Measurements from ENCODE around the gene JAGN1. TPM values are rescaled to one million over a fixed set of nuclear protein-coding genes. Genes with fewer than 3 reads are reported as not detected.
"Not testable (repeated sequence)": the region's sequence is repeated elsewhere in the genome, so short reads cannot be mapped to it uniquely, and the experiment has no call there.

The JAGN1 gene
- total RNA-seq, 2 experiments from 2014 or later = 27.1 to 33.0 TPM

DNA sequence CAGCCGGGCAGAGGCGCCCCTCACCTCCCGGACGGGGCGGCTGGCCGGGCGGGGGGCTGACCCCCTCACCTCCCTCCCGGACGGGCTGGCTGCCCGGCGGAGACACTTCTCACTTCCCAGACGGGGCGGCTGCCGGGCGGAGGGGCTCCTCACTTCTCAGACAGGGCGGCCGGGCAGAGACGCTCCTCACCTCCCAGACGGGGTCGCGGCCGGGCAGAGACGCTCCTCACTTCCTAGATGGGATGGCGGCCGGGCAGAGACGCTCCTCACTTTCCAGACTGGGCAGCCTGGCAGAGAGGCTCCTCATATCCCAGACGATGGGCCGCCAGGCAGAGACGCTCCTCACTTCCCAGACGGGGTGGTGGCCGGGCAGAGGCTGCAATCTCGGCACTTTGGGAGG lies 49.5 kb downstream of the JAGN1 start:
- H3K4me1 Mint-ChIP-seq = peaks cover 10% of the 10 kb centered on the region
- ATAC-seq; CTCF ChIA-PET; H3K27me3 Mint-ChIP-seq; DNase-seq; intact Hi-C loops (cut with DNase I, micrococcal nuclease); H3K4me3 Mint-ChIP-seq; H3K27ac Mint-ChIP-seq; H3K9me3 Mint-ChIP-seq (ENCODE audit: low read depth); POLR2A ChIA-PET: not testable (repeated sequence)
- peaks cover 24% of the 10 kb centered on the region for H3K36me3 Mint-ChIP-seq (ENCODE audit: low read depth)

DNA sequence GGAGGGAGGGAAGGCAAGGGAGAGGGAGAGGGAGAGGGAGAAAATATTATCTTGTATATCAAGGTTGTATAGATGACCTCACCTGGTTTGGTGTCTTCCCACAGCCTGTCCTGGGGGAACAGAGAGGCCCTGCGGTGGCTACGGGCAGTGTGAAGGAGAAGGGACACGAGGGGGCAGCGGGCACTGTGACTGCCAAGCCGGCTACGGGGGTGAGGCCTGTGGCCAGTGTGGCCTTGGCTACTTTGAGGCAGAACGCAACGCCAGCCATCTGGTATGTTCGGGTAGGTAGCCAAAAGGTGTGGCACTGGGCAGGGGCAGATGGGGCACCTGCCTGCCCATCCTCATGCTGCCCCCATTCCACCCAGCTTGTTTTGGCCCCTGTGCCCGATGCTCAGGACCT lies 50.3 kb downstream of the JAGN1 start:
- no peaks in the 10 kb centered on the region for H3K9me3 Mint-ChIP-seq (ENCODE audit: low read depth)
- no peak for DNase-seq
- intact Hi-C loops (cut with DNase I, micrococcal nuclease) = no loop called here
- H3K4me3 Mint-ChIP-seq = no peak overlapping the region
- H3K27me3 Mint-ChIP-seq = no peaks in the 10 kb centered on the region
- no peak for ATAC-seq
- POLR2A ChIA-PET = no interaction called here
- no peak overlapping the region for H3K27ac Mint-ChIP-seq
- peaks cover 2% of the 10 kb centered on the region for H3K4me1 Mint-ChIP-seq
- CTCF ChIA-PET = no interaction called here
- H3K36me3 Mint-ChIP-seq (ENCODE audit: low read depth) = peaks cover 21% of the 10 kb centered on the region

DNA sequence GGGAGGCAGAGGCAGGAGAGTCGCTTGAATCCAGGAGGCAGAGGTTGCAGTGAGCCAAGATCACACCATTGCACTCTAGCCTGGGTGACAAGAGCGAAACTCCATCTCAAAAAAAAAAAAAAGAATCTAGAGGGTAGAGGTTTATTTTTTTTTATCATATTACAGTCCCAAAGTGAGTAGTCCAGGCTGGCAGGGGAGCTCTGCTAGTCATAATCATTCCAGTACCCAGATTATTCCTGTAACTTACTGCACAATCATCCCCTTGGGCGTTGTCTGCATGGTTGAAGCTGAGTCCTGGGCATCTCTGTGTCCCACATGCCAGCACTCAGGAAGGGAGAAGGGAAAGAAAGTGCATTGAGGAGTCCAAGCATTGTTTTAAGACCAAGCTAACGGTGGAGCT lies 51.8 kb downstream of the JAGN1 start:
- DNase-seq = no peak
- no peak overlapping the region for H3K27ac Mint-ChIP-seq
- H3K36me3 Mint-ChIP-seq (ENCODE audit: low read depth) = peaks cover 17% of the 10 kb centered on the region
- H3K4me1 Mint-ChIP-seq = peaks cover 2% of the 10 kb centered on the region
- H3K4me3 Mint-ChIP-seq = no peak overlapping the region
- H3K9me3 Mint-ChIP-seq (ENCODE audit: low read depth) = no peaks in the 10 kb centered on the region
- intact Hi-C loops (cut with DNase I, micrococcal nuclease) = no loop called here
- POLR2A ChIA-PET = interaction anchor here (0.6 to 1.0 kb wide), 3 partner anchors 9 to 98 kb away, joined by 3 read pairs; partner anchors contain the start of gene CRELD1
- no peaks in the 10 kb centered on the region for H3K27me3 Mint-ChIP-seq
- no peak for ATAC-seq
- CTCF ChIA-PET = interaction anchor here (0.9 to 2.5 kb wide), 4 partner anchors 9 to 41 kb away, joined by 3 to 13 read pairs (median 6); no protein-coding TSS in a partner anchor

DNA sequence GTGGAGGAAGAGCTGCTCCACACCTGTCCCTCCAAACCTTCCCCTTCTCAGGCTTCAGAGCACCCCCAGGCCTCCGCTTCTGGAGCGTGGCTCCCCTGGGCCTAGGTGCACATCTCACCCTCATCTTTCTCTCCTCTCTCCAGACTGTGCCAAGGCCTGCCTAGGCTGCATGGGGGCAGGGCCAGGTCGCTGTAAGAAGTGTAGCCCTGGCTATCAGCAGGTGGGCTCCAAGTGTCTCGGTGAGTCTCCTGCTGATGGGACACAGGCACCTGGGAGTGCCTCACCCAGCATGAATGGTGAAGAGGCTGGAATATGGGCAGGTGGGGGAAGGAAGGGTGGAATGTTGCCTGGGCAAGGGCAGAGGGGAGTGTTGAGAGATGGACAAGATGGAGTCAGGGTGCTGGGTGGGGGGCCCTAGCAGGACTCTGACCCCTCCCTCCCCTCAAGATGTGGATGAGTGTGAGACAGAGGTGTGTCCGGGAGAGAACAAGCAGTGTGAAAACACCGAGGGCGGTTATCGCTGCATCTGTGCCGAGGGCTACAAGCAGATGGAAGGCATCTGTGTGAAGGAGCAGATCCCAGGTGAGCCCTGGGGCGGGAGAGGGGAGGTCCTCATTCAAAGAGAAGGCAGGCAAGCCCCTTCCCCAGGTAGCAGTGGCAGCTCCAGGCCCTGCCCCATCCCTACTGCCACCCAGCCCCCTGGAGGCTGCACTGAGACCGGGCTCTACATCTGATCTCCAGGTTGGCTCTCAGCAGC lies 52.7 kb downstream of the JAGN1 start:
- Mint-ChIP-seq H3K27me3 (no peaks in the 10 kb centered on the region), H3K27ac (no peak overlapping the region), H3K4me1 (peaks cover 2% of the 10 kb centered on the region), H3K36me3 (ENCODE audit: low read depth) (peaks cover 14% of the 10 kb centered on the region), H3K4me3 (no peak overlapping the region), H3K9me3 (ENCODE audit: low read depth) (no peaks in the 10 kb centered on the region)
- POLR2A ChIA-PET = interaction anchor here (0.7 to 1.0 kb wide), 2 partner anchors 10 to 52 kb away, joined by 3 read pairs; partner anchors contain the start of gene CRELD1
- DNase-seq (no peak), ATAC-seq (no peak)
- intact Hi-C loops (cut with DNase I, micrococcal nuclease) = no loop called here
- CTCF ChIA-PET = interaction anchor here (0.5 to 2.5 kb wide), 6 partner anchors 10 to 344 kb away, joined by 3 to 13 read pairs (median 3); no protein-coding TSS in a partner anchor

Other genes starting within 250 kb of the JAGN1 start
- 10 to 100 TPM; 26.6 to 34.4 TPM for gene MTMR14, start 241.1 kb upstream of the JAGN1 start, total RNA-seq
- gene CPNE9, start 186.8 kb upstream of the JAGN1 start, total RNA-seq = under 1 TPM; 0.14 to 0.30 TPM
- 10 to 100 TPM; 23.3 to 25.9 TPM for gene BRPF1, start 158.9 kb upstream of the JAGN1 start, total RNA-seq
- 10 to 100 TPM; 36.4 to 61.6 TPM for gene OGG1, start 140.7 kb upstream of the JAGN1 start, total RNA-seq
- 10 to 100 TPM; 48.4 to 53.1 TPM for gene CAMK1, start 120.7 kb upstream of the JAGN1 start, total RNA-seq
- 10 to 100 TPM; 80.7 to 96.4 TPM for gene TADA3, start 98.1 kb upstream of the JAGN1 start, total RNA-seq
- 100 to 1,000 TPM; 164 to 231 TPM for gene ARPC4, start 97.5 kb upstream of the JAGN1 start, total RNA-seq
- gene TTLL3, start 80.3 kb upstream of the JAGN1 start, total RNA-seq = 10 to 100 TPM; 47.5 to 49.8 TPM
- gene RPUSD3, start 46.6 kb upstream of the JAGN1 start, total RNA-seq = 10 to 100 TPM; 79.2 to 81.5 TPM
- not detected for gene CIDEC, start 10.4 kb upstream of the JAGN1 start, total RNA-seq
- 1 to 10 TPM; 2.3 to 3.1 TPM for gene IL17RE, start 12.2 kb downstream of the JAGN1 start, total RNA-seq
- gene IL17RC, start 26.5 kb downstream of the JAGN1 start, total RNA-seq = under 1 TPM; 0.25 to 0.50 TPM
- 10 to 100 TPM; 12.6 to 14.7 TPM for gene CRELD1, start 43.2 kb downstream of the JAGN1 start, total RNA-seq
- gene PRRT3, start 61.8 kb downstream of the JAGN1 start, total RNA-seq = 1 to 10 TPM; 8.1 to 9.7 TPM
- 10 to 100 TPM; 37.2 to 38.4 TPM for gene EMC3, start 96.2 kb downstream of the JAGN1 start, total RNA-seq
- gene FANCD2, start 135.8 kb downstream of the JAGN1 start, total RNA-seq = 10 to 100 TPM; 86.4 to 87.7 TPM
- not detected for gene FANCD2OS, start 217.6 kb downstream of the JAGN1 start, total RNA-seq
- gene BRK1, start 225.1 kb downstream of the JAGN1 start, total RNA-seq = 10 to 100 TPM; 83.4 to 86.6 TPM